8988T (cell line): ENCODE data around the gene CEACAM19.

Experiments used
- DNase-seq: peaks from one replicate; pipeline ENCODE4 v3.0.0; 2011

The CEACAM19 gene

GRCh38 chr19:44725251-44725650 lies 54.0 kb downstream of the CEACAM19 start:
- DNase-seq = no peak

- DNase-seq = no peak
Measured at GRCh38 chr19:44725684-44726083, 54.4 kb downstream of the CEACAM19 start.

- DNase-seq = no peak
Measured at GRCh38 chr19:44726465-44726864, 55.2 kb downstream of the CEACAM19 start.

- DNase-seq = no peak
Measured at GRCh38 chr19:44728178-44728577, 56.9 kb downstream of the CEACAM19 start.

- DNase-seq = no peak
Measured at GRCh38 chr19:44729516-44730033, 58.3 kb downstream of the CEACAM19 start.

- no peak for DNase-seq
Measured at GRCh38 chr19:44731081-44731480, 59.8 kb downstream of the CEACAM19 start.

- DNase-seq = no peak
Measured at GRCh38 chr19:44731622-44732021, 60.3 kb downstream of the CEACAM19 start.

- no peak for DNase-seq
Measured at GRCh38 chr19:44732235-44733014, 61.1 kb downstream of the CEACAM19 start.
